OCI-M1 (cell line): ENCODE measurements around the gene NFE2L3.

Experiments
- DNase-seq: peaks from one replicate; lab custom pipeline; 2025; lab: John Stamatoyannopoulos, UW

The NFE2L3 gene

DNA sequence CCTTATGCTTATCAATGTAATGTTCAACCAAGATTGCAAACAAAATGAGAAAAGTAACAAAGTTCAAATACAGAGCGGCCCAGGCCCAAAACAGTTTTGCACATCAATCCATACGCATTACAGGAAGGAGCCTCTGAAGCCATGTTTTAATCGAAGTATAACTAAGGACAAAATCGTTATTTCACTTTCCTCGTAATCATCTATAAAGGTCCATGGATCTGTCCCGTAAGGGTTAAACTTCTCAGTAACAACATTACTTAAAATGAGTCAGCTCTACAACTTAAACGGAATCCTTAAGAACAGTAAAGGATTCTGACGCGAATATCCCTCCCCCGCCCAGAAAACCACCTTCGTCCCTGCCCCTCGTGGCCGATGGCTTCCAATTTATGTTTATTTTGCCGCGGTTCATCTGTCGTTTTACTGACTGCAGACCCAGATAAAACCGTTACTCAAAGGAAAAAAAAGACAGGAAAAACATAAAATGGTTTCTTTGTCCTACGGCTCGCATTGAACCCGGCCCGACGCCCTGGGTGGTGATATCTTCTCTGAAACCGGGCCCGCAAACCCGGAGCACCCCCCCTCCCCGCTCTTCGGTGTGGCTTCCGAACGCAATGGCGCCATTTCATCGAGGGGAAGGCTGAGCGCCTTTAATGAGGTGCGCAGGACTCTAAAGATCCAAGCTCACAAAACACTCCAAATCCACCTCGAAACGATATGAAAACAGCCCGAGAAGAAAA is 47.5 kb downstream of the NFE2L3 start:
- peak; percentile 74 for DNase-seq

DNA sequence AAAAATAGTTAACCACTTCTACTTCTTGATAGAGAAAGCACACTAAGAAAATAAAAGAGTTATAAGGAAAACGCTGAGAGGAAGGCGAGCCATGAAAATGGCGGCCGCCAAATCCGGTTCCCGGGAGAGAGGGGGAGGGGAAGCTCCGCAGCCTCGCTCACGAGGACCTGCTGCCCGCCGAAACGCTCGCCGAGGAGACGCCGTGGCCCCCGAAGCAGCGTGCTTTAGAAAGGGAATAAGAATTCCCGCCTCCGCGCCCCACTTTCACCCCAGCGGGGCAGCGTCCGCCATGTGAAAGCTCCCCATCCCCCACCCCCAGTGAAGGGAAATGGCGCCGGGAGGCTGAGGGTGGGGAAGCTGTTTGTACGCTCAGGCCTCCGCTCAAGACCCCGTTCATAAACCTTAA is 48.0 kb downstream of the NFE2L3 start:
- peak; percentile 76 for DNase-seq

DNA sequence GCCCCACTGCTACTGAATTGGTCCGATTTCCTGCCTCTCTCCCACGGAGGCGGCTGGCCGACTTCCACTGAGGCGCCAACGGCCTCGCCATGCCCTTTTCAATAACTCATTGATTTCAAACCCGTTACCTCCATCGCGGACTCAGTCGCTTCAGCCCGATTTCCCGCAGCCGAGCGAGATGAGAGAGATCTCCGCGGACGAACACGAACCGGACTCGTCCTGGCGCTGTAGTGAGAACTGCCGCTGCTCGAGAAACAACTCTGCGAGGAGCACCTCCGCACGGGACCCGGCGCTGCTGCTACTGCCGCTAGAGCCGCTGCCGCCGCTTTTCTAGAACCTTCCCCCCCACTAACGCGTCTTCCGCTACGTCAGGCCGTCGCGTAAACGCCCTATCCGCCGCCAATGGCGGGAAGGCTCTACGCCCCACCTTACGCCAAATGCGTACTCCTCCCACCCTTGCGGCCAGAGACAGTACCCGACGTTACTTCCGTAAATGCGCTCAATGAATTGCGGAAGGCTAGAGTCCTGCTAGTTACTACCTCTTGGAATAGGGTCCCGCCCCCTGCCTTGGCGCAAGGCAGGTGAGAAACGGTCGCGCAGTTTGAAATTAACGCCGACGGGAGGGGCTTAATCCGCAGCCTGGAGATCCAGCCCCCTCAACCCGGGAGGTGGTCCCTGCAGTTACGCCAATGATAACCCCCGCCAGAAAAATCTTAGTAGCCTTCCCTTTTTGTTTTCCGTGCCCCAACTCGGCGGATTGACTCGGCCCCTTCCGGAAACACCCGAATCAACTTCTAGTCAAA is 48.6 kb downstream of the NFE2L3 start, which contains the start of gene HNRNPA2B1:
Gene HNRNPA2B1, minus strand, starts transcription at position 303 of the 803 bp plus-strand sequence. Its CDS starts 169 bp downstream, at position 134.
- DNase-seq: peak; percentile 96

DNA sequence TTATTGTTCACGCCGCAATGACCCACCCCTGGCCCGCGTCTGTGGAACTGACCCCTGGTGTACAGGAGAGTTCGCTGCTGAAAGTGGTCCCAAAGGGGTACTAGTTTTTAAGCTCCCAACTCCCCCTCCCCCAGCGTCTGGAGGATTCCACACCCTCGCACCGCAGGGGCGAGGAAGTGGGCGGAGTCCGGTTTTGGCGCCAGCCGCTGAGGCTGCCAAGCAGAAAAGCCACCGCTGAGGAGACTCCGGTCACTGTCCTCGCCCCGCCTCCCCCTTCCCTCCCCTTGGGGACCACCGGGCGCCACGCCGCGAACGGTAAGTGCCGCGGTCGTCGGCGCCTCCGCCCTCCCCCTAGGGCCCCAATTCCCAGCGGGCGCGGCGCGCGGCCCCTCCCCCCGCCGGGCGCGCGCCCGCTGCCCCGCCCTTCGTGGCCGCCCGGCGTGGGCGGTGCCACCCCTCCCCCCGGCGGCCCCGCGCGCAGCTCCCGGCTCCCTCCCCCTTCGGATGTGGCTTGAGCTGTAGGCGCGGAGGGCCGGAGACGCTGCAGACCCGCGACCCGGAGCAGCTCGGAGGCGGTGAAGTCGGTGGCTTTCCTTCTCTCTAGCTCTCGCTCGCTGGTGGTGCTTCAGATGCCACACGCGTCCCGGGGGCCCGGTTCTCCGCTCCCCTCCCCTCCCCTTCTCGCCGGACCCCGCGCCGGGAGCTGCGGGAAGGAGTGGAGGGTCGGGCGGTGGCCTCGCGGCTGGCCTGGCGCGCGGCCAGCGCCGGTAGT is 49.4 kb downstream of the NFE2L3 start, which contains the start of gene CBX3:
Gene CBX3, plus strand, starts transcription at position 499 of the 772 bp plus-strand sequence. CDS start 1,254 bp downstream, outside the sequence.
- peak; percentile 94 for DNase-seq

DNA sequence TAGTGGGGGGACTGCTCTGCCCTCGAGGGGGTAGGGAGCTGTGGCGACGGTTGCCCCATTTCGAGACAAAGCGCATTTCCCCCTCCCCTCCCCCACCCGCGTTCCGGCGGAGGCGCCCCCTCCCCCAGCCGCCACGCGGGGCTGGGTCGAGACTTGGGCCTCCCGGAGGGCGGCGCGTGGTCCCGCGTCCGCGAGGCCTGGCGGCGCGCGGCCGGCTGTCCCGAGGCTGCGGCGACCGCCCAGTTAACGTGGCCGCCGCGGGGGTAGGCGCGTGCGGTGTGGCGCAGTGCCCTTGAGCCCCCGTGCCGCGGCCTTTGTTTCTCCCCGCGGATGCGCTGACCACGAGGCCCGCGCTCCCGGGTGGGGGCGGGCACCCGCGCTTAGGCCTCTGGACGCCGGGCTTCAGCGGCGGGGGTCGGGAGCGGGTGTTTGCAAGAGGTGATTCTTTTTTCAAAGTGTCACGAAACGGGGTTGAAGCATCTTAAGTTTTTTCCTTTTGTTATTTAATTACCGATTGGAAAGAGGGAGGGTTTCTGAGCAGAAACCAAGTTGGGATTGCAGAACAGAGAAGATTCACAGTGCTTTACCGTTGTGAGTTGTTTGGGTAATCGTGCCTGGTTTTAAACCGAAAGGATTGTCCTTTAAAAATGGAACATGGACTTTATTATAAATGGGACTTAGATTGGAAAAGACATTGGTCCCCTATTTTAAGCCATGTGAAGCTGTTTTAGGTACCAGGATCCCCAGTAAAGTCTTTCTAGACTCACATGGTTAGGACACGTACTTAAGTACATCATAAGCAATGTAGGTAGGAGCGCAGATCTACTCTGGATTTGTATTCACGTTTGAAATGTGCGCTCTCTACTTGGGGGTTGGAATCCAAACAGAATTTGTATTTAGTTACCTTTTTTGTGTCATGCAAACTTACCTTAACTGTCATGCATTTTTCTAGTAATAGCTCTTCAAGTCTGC is 50.3 kb downstream of the NFE2L3 start:
- DNase-seq: peak; percentile 58

DNA sequence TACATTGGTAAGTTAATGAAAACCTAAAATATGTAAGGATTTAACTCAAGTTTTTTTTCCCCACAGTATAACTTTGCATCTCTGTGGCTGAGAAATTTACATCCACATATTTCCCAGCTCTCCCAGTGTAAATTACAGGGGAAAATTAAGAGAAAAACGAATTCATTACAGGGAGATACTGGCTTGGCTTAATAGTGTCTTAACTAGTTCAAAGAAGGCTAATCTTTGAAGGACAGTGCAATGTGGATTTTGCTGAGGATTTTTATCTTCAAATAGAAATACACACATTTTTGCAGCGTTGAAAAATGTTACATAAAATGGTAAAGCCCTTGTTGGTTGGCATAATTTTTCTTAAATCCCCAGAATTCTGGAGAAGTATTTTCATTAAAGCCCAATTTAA is 51.0 kb downstream of the NFE2L3 start:
- DNase-seq: no peak

DNA sequence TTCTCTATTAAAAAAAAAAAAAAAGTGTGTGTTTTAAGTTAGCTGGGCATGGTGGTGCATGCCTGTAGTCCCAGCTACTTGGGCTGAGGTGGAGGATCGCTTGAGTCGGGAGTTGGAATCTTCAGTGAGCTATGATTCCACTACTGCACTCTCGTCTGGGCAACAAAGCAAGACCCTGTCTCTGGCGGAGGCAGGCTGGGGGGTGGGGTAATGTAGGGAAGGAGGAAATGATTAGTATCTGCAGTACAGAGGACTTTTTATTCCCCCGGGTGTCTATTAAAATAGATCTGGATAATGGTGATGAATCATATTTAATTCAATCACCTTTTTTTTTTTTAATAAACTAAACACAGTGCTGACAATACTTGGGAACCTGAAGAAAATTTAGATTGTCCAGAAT is 56.0 kb downstream of the NFE2L3 start:
- no peak for DNase-seq

DNA sequence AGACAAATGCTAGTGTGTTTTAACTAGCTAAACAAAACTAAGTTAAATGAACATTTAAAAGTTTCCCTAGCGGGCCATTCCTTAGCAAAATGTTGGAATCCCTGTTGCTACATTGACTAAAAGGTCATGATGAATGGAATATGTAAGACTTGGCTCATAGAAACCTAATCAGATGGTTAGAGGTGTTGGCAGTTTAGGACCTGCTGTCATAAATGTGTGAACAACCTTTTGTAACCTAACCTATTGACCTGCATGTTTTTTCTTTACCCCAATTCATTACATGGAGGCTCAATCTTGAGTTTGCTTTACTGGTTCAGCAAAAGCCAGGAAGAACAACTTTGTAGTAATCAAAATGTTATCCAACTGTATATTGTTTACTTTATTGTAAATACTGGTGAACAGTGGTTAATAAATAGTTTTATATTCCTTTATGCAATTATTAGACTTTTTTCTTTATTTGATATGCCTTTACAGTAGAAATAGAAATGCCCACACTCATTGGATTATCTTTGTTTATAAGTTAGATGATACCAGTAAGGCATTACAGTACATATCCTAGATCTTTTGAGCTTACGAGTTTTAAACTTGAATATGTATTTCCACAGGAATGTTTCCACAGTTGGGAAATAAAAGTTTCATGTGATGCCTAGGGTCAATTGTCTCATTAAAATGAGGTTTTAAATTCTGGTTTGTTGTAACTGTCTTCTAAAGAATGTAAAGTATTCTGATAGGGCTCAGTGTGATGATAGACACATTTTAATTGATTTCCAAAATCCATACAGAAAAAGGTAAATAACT is 61.1 kb downstream of the NFE2L3 start:
- DNase-seq: peak; percentile 16

DNA sequence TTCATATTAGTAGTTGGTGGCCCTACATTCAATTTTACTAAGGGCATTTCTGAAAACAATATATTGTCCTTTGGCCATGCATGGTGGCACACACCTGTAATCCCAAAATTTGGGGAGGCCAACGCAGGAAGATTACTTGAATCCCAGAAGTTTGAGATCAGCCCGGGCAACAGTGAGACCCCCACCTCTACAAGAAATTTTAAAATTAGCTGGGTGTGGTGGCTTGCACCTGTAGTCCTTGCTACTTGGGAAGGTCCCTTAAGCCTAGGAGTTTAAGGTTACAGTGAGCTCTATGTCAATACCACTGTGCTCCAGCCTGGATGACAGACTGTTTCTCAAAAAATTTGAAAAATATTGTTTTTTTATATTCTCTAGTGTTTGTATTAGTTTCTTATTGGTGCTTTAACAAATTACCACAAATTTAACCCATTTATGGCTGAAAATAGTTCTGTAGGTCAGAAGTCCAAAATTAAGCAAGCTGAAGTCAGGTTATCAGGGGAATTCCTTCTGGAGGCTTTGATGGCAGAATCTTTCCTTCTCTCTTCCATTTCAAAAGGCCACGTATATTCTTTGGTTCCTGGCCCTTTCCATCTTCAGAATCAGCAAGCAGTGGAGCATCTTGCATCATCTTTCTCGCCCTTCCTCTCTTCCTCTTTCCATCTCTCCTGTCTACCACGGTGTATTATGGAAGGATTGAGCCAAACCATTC is 62.0 kb downstream of the NFE2L3 start:
- peak; percentile 62 for DNase-seq

DNA sequence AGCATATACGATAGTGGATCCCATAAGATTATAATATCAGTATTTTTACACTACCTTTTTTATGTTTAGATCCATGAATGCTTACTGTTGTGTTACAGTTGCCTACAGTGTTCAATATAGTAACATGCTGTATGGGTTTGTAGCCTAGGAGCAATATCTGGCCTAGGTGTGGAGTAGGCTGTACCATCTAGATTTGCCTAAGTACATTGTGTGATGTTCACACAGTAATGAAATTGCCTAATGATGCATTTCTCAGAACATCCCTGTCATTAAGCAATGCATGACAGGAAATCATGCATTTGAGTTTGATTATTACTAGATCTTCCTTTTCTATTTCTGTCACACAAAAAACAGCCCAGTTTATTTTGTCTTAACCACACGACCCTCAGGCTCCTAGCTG is 64.1 kb downstream of the NFE2L3 start:
- DNase-seq: no peak

DNA sequence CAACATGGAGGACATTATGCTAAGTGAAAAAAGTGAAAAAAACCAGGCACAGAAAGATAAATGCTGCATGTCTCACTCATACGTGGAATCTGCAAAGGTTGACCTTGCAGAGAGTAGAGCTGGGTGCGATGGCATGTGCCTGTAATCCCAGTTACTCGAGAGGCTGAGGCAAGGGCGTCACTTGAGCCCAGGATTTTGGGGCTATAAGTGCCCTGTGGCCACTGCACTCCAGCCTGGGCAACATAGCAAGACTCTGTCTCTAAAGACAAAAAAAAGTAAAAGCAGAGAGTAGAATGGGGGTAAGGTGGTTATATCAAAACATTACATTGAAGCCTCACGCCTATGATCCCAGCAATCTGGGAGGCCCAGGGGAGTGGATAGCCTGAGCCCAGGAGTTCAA is 72.4 kb downstream of the NFE2L3 start:
- DNase-seq: no peak

DNA sequence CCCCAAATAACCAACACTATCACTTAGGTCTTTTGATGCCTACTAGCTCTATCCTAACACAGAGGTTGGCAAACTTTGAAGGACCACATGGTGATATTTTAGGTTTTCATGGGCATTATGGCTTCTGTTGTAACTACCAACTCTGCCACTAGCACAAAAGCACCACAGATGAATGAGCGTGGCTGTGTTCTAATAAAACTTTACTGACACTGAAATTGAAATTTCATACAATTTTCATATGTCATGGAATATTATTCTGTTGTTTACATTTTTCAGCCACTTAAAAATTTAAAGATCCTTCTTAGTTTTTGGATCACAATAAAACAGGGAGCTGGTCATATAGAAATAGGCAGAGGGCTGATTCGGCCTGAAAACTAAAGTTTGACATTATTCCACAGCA is 76.0 kb downstream of the NFE2L3 start:
- no peak for DNase-seq

DNA sequence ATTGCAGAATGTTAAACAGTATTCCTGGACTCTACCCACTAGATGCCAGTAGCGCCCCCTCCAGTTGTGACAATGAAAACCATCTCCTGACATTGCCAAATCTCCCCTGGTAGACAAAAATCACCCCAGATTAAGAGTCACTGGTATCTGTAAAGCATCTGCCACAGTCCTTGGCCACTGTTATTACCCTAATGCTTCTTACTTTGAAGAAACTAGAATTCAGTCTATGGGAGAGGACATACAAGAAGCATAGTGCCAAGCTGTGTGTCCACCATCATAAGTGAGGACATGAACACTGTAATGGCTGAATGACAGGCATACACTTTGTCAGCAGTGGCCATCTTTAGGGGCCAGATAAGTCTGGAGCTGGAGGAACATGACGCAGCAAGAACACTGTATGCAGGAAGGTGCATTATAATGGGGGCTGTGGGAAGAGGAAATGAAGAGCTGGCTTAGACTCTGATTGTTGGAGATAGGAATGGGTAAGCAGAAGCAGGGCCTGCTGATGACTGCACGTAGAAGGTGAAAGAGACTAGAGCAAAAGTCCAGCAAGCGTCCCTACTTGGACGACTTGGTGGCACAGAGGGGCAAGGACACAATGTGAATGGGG is 82.0 kb downstream of the NFE2L3 start:
- peak; percentile 75 for DNase-seq
